ENCODE results near the gene MCU.

DNA sequence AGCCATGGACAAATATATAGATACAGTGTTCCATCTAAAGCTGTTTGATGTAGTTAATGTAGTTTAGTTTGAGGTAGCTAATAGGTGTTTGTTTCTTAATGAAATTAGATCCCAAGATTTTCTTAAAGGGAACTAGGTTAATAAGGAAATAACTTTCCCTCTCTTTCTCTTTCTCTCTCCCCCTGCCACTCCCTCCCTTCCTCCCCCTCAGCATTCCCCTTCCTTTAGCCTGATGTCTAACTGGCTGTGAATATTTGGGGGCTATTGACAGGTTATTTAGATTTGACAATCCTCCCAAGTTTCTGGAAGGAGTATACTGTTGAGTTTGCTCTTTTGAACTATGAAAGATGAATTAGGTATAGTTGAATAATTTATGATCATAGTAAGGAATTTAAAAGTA is 136.4 kb downstream of the MCU start:
- TF ChIP-seq, protein P1, sequence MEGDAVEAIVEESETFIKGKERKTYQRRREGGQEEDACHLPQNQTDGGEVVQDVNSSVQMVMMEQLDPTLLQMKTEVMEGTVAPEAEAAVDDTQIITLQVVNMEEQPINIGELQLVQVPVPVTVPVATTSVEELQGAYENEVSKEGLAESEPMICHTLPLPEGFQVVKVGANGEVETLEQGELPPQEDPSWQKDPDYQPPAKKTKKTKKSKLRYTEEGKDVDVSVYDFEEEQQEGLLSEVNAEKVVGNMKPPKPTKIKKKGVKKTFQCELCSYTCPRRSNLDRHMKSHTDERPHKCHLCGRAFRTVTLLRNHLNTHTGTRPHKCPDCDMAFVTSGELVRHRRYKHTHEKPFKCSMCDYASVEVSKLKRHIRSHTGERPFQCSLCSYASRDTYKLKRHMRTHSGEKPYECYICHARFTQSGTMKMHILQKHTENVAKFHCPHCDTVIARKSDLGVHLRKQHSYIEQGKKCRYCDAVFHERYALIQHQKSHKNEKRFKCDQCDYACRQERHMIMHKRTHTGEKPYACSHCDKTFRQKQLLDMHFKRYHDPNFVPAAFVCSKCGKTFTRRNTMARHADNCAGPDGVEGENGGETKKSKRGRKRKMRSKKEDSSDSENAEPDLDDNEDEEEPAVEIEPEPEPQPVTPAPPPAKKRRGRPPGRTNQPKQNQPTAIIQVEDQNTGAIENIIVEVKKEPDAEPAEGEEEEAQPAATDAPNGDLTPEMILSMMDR (IDR thresholded peaks at IDR 0.05): no peak
- no peak for TF ChIP-seq EZH2 (IDR thresholded peaks at IDR 0.05; ENCODE audit: borderline replicate concordance, insufficient read depth, low read depth, low read length, poor library complexity, severe bottlenecking)

All from B cell (primary cell).